ENCODE data around the gene OR10H1. TPM values are rescaled to one million over a fixed set of nuclear protein-coding genes. Genes with fewer than 3 reads are reported as not detected.
"Not testable (repeated sequence)": the region's sequence is repeated elsewhere in the genome, so short reads cannot be mapped to it uniquely, and the experiment has no call there.

Gene OR10H1
- total RNA-seq, 2 donors from 2014 or later, result not detected

- ATAC-seq (no peak), DNase-seq (no peak)
- intact Hi-C loops (cut with DNase I), result no loop called here
Measured at GRCh38 chr19:15831626-15832025, 16.2 kb upstream of the OR10H1 start.

GRCh38 chr19:15829786-15830185, 14.3 kb upstream of the OR10H1 start:
- ATAC-seq (no peak), DNase-seq (no peak)
- intact Hi-C loops (cut with DNase I), result no loop called here

- ATAC-seq, result no peak
- intact Hi-C loops (cut with DNase I), result no loop called here
- no peak for DNase-seq
Measured at GRCh38 chr19:15829306-15829698, 13.8 kb upstream of the OR10H1 start.

- DNase-seq; ATAC-seq; intact Hi-C loops (cut with DNase I): not testable (repeated sequence)
Measured at GRCh38 chr19:15828611-15829305, 13.3 kb upstream of the OR10H1 start.

- DNase-seq, result no peak
- ATAC-seq, result no peak
- intact Hi-C loops (cut with DNase I), result no loop called here
Measured at GRCh38 chr19:15828121-15828610, 12.7 kb upstream of the OR10H1 start.

GRCh38 chr19:15825753-15826152, 10.3 kb upstream of the OR10H1 start:
- intact Hi-C loops (cut with DNase I), result no loop called here
- DNase-seq (no peak), ATAC-seq (no peak)

- intact Hi-C loops (cut with DNase I), result no loop called here
- ATAC-seq (no peak), DNase-seq (no peak)
Measured at GRCh38 chr19:15820646-15821045, 5.2 kb upstream of the OR10H1 start.

- ATAC-seq, result no peak
- DNase-seq, result no peak
- intact Hi-C loops (cut with DNase I), result loop anchor here (5.0 to 10.0 kb wide), 2 partner anchors 179 to 187 kb away; no protein-coding TSS in a partner anchor
Measured at GRCh38 chr19:15813916-15814315, 1.5 kb downstream of the OR10H1 start.

- no peak for ATAC-seq
- DNase-seq, result no peak
- intact Hi-C loops (cut with DNase I), result loop anchor here (5.0 to 10.0 kb wide), 2 partner anchors 177 to 185 kb away; no protein-coding TSS in a partner anchor
Measured at GRCh38 chr19:15812060-15812722, 3.3 kb downstream of the OR10H1 start.

GRCh38 chr19:15811476-15811875, 4.0 kb downstream of the OR10H1 start:
- intact Hi-C loops (cut with DNase I), result loop anchor here (5.0 to 10.0 kb wide), 2 partner anchors 177 to 184 kb away; no protein-coding TSS in a partner anchor
- DNase-seq (no peak), ATAC-seq (no peak)

GRCh38 chr19:15810335-15810734, 5.1 kb downstream of the OR10H1 start:
- ATAC-seq, result no peak
- intact Hi-C loops (cut with DNase I), result loop anchor here (5.0 to 10.0 kb wide), 2 partner anchors 176 to 183 kb away; no protein-coding TSS in a partner anchor
- no peak for DNase-seq

- ATAC-seq; DNase-seq; intact Hi-C loops (cut with DNase I): not testable (repeated sequence)
Measured at GRCh38 chr19:15794279-15794678, 21.2 kb downstream of the OR10H1 start.

GRCh38 chr19:15790096-15790495, 25.4 kb downstream of the OR10H1 start:
- ATAC-seq, result no peak
- no peak for DNase-seq
- intact Hi-C loops (cut with DNase I), result no loop called here

- DNase-seq (no peak), ATAC-seq (no peak)
- intact Hi-C loops (cut with DNase I), result no loop called here
Measured at GRCh38 chr19:15788594-15789270, 26.7 kb downstream of the OR10H1 start.

GRCh38 chr19:15787611-15788155, 27.8 kb downstream of the OR10H1 start, which contains the start of gene OR10H5:
Gene OR10H5 (plus strand): TSS chr19:15787661. CDS start chr19:15794049, 6,388 bp downstream.
- ATAC-seq, result no peak
- no peak for DNase-seq
- intact Hi-C loops (cut with DNase I), result no loop called here

- intact Hi-C loops (cut with DNase I); ATAC-seq; DNase-seq: not testable (repeated sequence)
Measured at GRCh38 chr19:15782896-15783295, 32.6 kb downstream of the OR10H1 start.

- ATAC-seq, result no peak
- DNase-seq, result no peak
- intact Hi-C loops (cut with DNase I), result no loop called here
Measured at GRCh38 chr19:15782211-15782610, 33.3 kb downstream of the OR10H1 start.

- no peak for ATAC-seq
- intact Hi-C loops (cut with DNase I), result no loop called here
- DNase-seq, result no peak
Measured at GRCh38 chr19:15781661-15782060, 33.8 kb downstream of the OR10H1 start.

GRCh38 chr19:15780610-15781418, 34.6 kb downstream of the OR10H1 start:
- ATAC-seq (peak in 1 of 2 donors; percentile 27), DNase-seq (no peak)
- intact Hi-C loops (cut with DNase I), result no loop called here

Data from left cardiac atrium (tissue), 4 donors.